Spleen (tissue), 7 donors: ENCODE measurements around the gene ANAPC5.

ENCODE experiments used
- CTCF ChIP-seq, 11 experiments: fragments of 200-600 bp in 7 of 11; fragments of 450-650 bp in 4 of 11; sonication (generic) in 4 of 11; IDR thresholded peaks in 8 of 11; conservative IDR thresholded peaks in 3 of 11; 1 replicate in 7 of 11; 2 replicates in 4 of 11; pipeline versions ENCODE4 v1.4.0 to v1.8.0; 2016 to 2021; ENCODE audit warnings: antibody characterized with exemption in 11 of 11, inconsistent platforms in 4 of 11, mild to moderate bottlenecking in 1 of 11
- POLR2A ChIP-seq, 3 donors: fragments of 450-650 bp; IDR thresholded peaks; one replicate each; pipeline ENCODE4 v1.5.1; 2017; ENCODE audit warnings: antibody characterized with exemption in 3 of 3, mild to moderate bottlenecking in 1 of 3
- POLR2AphosphoS5 ChIP-seq, 3 donors: sonication (generic); formaldehyde crosslinking; IDR thresholded peaks; one replicate each; pipeline ENCODE4 v1.5.1; 2017; ENCODE audit warnings: antibody characterized with exemption in 3 of 3
- donor health status: DM: no; HTN: no; CAD: no; lungs with moderate emphysema.
- donor health status: DM: no; HTN: no; CAD: no.
- donor health status: DM: no; HTN: no; CAD: no.

- TF ChIP-seq CTCF (IDR thresholded peaks at IDR 0.05 in 8 of 11, conservative IDR thresholded peaks at IDR 0.05 in 3 of 11) = no peak
- no peak for TF ChIP-seq POLR2AphosphoS5 (IDR thresholded peaks at IDR 0.05)
- TF ChIP-seq POLR2A (IDR thresholded peaks at IDR 0.05) = no peak
Observed at GRCh38 chr12:121378736-121379135, 26.5 kb upstream of the ANAPC5 start.
